Activated naive CD4-positive, alpha-beta T cell (primary cell): Measurements from ENCODE around the gene FOXA3.

Source experiments
- DNase-seq, 4 experiments: peaks; one replicate each; lab custom pipeline; 2025; lab: John Stamatoyannopoulos, UW

Gene FOXA3

DNA sequence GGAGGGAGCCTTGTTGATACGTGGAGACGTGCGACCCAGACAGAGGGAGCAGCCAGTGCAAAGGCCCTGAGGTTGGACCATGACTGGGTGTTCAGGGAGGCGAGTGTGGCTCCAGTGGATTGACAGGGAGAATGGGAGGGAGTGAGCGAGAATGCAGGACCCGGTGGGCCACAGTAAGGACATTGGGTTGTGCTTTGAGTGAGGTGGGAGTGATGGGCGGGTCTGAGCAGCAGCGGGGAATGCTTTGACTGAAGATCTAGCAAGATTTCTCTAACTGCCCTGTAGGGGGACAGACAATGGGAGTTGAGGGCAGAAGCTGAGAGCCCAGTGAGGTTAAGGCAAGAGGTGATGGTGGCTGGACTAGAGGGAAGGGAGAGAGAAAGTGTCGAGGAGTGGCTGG lies 58.2 kb downstream of the FOXA3 start:
- no peak for DNase-seq
